Nephron (organoid): ENCODE results near the gene PARVG.
A peak's percentile ranks its signal among the peaks of the same experiment; 100 is the strongest.

Source experiments
- H3K27ac Mint-ChIP-seq, 3 experiments: 2 replicates each; pipeline ENCODE4 v1.8.0; 2020; ENCODE audit warnings: mixed read lengths in 3 of 3, mild to moderate bottlenecking in 2 of 3, moderate library complexity in 1 of 3
- H3K27me3 Mint-ChIP-seq: 2 replicates; pipeline ENCODE4 v1.8.0; 2021; ENCODE audit warnings: low read depth, mild to moderate bottlenecking, moderate library complexity, mixed read lengths
- H3K36me3 Mint-ChIP-seq: 2 replicates; pipeline ENCODE4 v1.8.0; 2020; ENCODE audit warnings: low read depth, mixed read lengths
- H3K4me1 Mint-ChIP-seq: 2 replicates; pipeline ENCODE4 v1.8.0; 2020; ENCODE audit warnings: mixed read lengths
- H3K4me3 Mint-ChIP-seq, 3 experiments: 2 replicates each; pipeline ENCODE4 v1.8.0; 2020; ENCODE audit warnings: mild to moderate bottlenecking in 3 of 3, mixed read lengths in 3 of 3, moderate library complexity in 2 of 3
- H3K9me3 Mint-ChIP-seq: 2 replicates; pipeline ENCODE4 v1.8.0; 2020; ENCODE audit warnings: mixed read lengths
- TF ChIP-seq, protein P1 (sequence below), 3 experiments: fragments of 200-600 bp; sonication (generic); IDR thresholded peaks; one replicate each; pipeline ENCODE4 v1.5.0; 2021; ENCODE audit warnings: antibody characterized with exemption in 3 of 3; ENCODE audit not compliant: unreplicated experiment in 3 of 3

The PARVG gene

DNA sequence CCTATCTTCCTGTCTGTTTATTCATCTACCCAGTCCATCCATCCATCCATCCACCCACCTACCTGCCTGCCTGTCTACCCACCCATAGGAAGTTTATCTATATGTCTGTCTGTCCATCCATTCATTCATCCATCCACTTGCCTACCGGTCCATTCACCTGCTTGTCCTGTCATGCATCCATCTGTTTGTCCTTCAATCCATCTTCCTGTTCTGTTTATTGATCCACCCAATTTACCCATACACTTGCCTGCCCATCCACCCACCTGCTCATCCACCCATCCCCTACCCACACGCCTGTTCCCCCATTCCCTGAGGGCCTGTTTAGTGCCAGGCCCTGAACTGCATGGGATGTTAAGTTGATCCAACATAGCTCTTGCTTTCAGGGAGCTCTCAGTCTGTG lies 18.4 kb downstream of the PARVG start:
- Mint-ChIP-seq H3K27me3 (peaks cover 48% of the 10 kb centered on the region), H3K36me3 (no peaks in the 10 kb centered on the region), H3K9me3 (no peaks in the 10 kb centered on the region), H3K4me3 (no peak overlapping the region), H3K4me1 (peaks cover 12% of the 10 kb centered on the region), H3K27ac (no peak overlapping the region)
- TF ChIP-seq, protein P1, sequence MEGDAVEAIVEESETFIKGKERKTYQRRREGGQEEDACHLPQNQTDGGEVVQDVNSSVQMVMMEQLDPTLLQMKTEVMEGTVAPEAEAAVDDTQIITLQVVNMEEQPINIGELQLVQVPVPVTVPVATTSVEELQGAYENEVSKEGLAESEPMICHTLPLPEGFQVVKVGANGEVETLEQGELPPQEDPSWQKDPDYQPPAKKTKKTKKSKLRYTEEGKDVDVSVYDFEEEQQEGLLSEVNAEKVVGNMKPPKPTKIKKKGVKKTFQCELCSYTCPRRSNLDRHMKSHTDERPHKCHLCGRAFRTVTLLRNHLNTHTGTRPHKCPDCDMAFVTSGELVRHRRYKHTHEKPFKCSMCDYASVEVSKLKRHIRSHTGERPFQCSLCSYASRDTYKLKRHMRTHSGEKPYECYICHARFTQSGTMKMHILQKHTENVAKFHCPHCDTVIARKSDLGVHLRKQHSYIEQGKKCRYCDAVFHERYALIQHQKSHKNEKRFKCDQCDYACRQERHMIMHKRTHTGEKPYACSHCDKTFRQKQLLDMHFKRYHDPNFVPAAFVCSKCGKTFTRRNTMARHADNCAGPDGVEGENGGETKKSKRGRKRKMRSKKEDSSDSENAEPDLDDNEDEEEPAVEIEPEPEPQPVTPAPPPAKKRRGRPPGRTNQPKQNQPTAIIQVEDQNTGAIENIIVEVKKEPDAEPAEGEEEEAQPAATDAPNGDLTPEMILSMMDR (IDR thresholded peaks at IDR 0.05; ENCODE audit: unreplicated experiment in 3 of 3): no peak

DNA sequence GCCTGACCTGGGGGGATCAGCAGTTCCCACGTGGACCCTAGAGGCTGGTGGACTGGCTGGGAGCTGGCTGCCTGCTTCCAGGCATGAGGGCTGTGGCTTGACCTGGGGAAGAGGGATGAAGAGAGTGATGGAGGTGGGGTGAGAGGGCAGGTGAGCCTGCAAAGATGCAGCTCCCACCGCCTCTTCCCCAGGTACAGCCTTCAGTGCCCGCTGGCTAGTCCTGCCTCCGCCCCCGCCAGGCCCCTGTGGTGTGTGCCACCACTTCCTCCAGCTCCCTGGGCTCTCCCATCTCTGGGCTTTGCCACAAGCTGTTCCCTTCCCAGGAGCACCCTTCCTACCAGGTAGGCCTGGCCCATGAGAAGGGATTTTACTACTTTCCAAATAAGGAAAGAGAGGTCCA lies 19.1 kb downstream of the PARVG start:
- H3K4me3 Mint-ChIP-seq: no peak overlapping the region
- peaks cover 12% of the 10 kb centered on the region for H3K4me1 Mint-ChIP-seq
- H3K27ac Mint-ChIP-seq: no peak overlapping the region
- H3K36me3 Mint-ChIP-seq: no peaks in the 10 kb centered on the region
- H3K27me3 Mint-ChIP-seq: peaks cover 43% of the 10 kb centered on the region
- no peaks in the 10 kb centered on the region for H3K9me3 Mint-ChIP-seq
- TF ChIP-seq, protein P1 (IDR thresholded peaks at IDR 0.05; ENCODE audit: unreplicated experiment in 3 of 3): no peak

DNA sequence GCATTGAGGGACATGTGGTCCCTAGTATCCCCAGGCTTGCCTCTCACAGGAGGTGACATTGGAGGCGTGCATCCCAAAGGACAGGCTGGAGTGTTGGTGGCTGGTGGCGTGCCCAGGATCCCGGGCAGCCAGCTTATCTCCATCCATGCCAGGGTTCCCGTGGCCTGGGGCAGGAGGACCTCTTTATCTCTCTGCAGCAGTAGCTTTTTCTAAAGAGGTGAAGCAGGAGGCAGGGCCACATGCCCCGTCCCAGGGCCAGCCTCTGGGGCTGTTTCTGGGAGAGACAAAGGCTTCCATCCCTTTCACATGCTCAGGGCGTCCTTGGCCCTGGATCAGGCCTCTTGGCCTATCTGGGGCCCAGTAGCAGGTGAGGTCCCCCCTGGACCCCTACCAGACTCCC lies 19.7 kb downstream of the PARVG start:
- Mint-ChIP-seq H3K27me3 (peaks cover 40% of the 10 kb centered on the region), H3K9me3 (no peaks in the 10 kb centered on the region), H3K4me1 (peaks cover 12% of the 10 kb centered on the region), H3K36me3 (no peaks in the 10 kb centered on the region), H3K27ac (no peak overlapping the region), H3K4me3 (no peak overlapping the region)
- TF ChIP-seq, protein P1 (IDR thresholded peaks at IDR 0.05; ENCODE audit: unreplicated experiment in 3 of 3): no peak

DNA sequence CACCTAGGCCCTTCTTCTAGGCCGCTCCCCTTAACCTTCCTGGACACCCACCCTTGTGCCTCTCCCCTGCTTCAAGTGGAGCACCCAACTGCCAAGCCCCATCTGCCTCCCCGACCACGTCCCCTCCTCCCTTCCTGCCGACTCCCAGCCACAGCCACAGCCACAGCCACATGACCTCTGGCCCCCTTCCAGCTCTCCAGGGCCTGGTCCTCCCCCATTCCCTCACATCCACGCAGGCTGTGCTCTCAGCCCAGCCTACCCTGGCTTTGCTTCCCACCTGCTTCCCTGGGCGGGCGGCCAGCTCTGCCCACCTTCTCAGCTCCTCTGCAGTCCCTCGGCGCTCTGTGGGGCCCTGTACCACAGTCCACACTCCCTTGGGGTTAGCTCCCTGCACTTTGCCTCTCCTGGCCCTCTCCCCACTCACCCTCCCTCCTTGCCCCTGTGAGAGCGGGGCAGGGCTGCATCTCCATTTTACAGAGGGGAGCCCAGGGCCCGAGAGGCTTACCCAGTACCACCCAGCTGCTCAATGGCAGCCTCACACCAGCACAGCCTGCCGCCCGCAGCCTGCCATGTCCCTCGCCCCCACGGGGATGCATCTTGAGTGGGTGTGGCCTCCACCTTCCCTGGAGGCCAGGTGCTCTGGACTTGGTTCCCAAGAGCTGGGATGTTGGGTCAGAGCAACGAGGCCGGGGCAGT lies 20.3 kb downstream of the PARVG start:
- no peak overlapping the region for H3K4me3 Mint-ChIP-seq
- H3K4me1 Mint-ChIP-seq: peaks cover 12% of the 10 kb centered on the region
- H3K27me3 Mint-ChIP-seq: peaks cover 36% of the 10 kb centered on the region
- H3K9me3 Mint-ChIP-seq: no peaks in the 10 kb centered on the region
- TF ChIP-seq, protein P1 (IDR thresholded peaks at IDR 0.05; ENCODE audit: unreplicated experiment in 3 of 3): no peak
- no peaks in the 10 kb centered on the region for H3K36me3 Mint-ChIP-seq
- no peak overlapping the region for H3K27ac Mint-ChIP-seq

DNA sequence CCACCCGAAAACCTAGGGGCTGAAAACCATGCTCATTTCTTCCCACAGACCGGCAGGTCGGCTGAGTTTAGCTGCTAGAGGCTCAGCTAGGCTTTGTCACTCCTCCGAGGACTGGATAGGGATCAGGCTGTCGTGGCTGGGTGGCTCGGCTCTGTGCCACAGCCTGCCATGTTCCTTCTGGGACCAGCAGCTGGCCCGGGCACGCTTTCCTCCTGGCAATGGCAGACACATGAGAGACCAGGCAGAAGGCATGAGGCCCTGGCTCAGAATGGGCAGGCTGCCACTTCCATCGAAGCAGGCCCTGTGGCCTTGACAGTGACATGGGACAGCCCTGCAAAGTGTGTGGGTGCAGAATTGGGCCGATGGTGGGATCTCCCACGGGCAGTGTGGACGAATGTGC lies 20.9 kb downstream of the PARVG start:
- TF ChIP-seq, protein P1 (IDR thresholded peaks at IDR 0.05; ENCODE audit: unreplicated experiment in 3 of 3): no peak
- Mint-ChIP-seq H3K4me1 (peaks cover 12% of the 10 kb centered on the region), H3K9me3 (no peaks in the 10 kb centered on the region), H3K36me3 (no peaks in the 10 kb centered on the region), H3K27ac (peak overlapping the region in 1 of 3 experiments; percentile 15), H3K27me3 (peaks cover 34% of the 10 kb centered on the region), H3K4me3 (no peak overlapping the region)

DNA sequence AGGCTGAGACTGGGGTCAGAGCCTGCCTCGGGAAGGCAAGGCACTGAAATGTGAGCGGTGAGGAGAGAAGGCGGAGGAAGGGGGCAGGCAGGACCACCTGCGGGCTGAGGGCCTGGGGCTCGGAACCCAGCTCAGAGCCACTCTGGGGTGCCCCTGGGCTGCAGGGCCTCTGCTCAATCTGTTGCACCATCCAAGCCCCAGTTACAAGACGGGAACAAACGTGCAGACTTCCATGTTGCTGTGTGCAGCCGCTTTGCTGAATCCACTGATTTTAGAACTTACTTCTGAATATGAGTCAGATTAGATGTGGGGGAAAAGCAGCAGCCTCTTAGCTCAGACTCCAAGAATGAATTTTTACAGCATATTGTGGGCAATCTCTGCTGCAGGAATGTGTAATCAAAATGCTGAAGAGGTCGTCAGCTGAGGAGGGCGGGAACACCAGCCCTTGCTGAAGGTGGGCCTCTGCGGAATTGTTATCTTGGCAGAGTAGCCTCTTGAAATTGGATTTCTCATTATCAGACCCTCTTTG lies 21.6 kb downstream of the PARVG start:
- Mint-ChIP-seq H3K27me3 (peaks cover 34% of the 10 kb centered on the region), H3K9me3 (no peaks in the 10 kb centered on the region), H3K27ac (peak overlapping the region in 1 of 3 experiments; percentile 15), H3K4me1 (peaks cover 12% of the 10 kb centered on the region), H3K4me3 (no peak overlapping the region), H3K36me3 (no peaks in the 10 kb centered on the region)
- TF ChIP-seq, protein P1 (IDR thresholded peaks at IDR 0.05; ENCODE audit: unreplicated experiment in 3 of 3): no peak
